HUES48 (cell line): Measurements from ENCODE around the gene UBAP1L.

Source experiments
- H3K27ac ChIP-seq: one replicate; pipeline ENCODE4 v1.7.0; 2013; ENCODE audit warnings: low read depth, low read length, inconsistent platforms
- H3K27me3 ChIP-seq: 2 replicates; pipeline ENCODE4 v1.6.1; 2013; ENCODE audit warnings: mild to moderate bottlenecking, low read length; ENCODE audit not compliant: control insufficient read depth, insufficient read depth
- H3K36me3 ChIP-seq: 2 replicates; pipeline ENCODE4 v1.6.1; 2013; ENCODE audit warnings: low read length; ENCODE audit not compliant: control insufficient read depth, insufficient read depth
- H3K4me1 ChIP-seq: 2 replicates; pipeline ENCODE4 v1.6.1; 2013; ENCODE audit warnings: mild to moderate bottlenecking, low read length; ENCODE audit not compliant: control insufficient read depth, insufficient read depth
- H3K4me3 ChIP-seq: 2 replicates; pipeline ENCODE4 v1.5.1; 2013; ENCODE audit warnings: mild to moderate bottlenecking, low read depth, low read length
- H3K9ac ChIP-seq: 2 replicates; pipeline ENCODE4 v1.6.1; 2013; ENCODE audit warnings: mild to moderate bottlenecking, low read depth, low read length, moderate library complexity
- H3K9me3 ChIP-seq: 2 replicates; pipeline ENCODE4 v1.6.1; 2013; ENCODE audit warnings: low read length; ENCODE audit not compliant: control insufficient read depth, insufficient read depth

Gene UBAP1L

DNA sequence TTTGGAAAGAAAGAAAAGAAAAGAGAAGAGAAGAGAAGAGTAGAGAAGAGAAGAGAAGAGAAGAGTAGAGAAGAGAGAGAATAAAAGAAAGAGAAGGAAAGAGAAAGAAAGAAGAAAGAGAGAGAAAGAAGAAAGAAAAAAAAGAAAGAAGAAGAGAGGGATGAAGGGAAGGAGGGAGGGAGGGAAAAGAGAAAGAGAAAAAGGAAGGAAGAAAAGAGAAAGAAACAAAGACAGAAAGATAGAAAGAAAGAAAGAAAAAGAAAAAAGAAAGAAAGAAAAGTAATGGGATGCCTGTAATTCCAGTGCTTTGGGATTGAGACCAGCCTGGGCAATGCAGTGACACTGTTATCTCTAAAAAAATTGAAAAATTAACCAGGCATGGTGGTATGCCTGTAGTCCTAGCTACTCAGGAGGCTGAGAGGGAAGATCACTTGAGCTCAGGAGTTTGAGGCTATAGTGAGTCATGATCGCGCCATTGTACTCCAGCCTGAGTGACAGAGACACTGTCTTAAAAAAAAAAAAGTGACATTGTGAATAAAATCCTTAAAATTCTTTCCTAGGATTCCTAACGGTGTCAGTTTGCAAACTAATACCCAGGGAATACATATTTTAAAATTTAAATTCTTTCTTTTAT is 48.9 kb downstream of the UBAP1L start:
- H3K27me3 ChIP-seq = peaks cover 5% of the 10 kb centered on the region; the same call in 1 of the 2 replicates
- H3K36me3 ChIP-seq = no peaks in the 10 kb centered on the region
- peaks cover 19% of the 10 kb centered on the region for H3K4me1 ChIP-seq
- H3K27ac ChIP-seq = peak overlapping the region; percentile 86
- no peak overlapping the region for H3K4me3 ChIP-seq
- no peak overlapping the region for H3K9ac ChIP-seq
- no peaks in the 10 kb centered on the region for H3K9me3 ChIP-seq

DNA sequence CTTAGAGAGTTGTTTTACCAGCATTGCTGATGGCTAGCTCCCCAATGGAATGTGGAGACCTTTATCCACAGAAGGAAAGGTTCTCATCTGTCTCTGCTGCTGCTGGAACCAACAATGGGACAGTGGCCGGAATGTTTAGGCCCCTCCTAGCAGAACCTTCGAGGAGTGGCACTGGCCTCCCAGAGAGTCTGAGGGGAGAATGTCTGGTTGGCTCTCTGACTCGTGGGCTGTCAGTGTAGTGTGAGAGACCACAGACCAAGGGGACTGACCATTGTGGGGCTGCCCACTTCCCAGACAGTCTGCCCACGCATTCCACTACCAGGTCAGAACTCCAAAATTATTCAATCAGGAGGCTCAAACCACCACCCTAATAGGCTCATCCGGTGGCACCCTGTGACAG is 52.3 kb downstream of the UBAP1L start:
- Histone ChIP-seq H3K4me3 (no peak overlapping the region), H3K36me3 (no peaks in the 10 kb centered on the region; the same call in 1 of the 2 replicates), H3K27ac (no peak overlapping the region), H3K27me3 (peaks cover 5% of the 10 kb centered on the region; the same call in 1 of the 2 replicates), H3K9me3 (no peaks in the 10 kb centered on the region), H3K9ac (no peak overlapping the region), H3K4me1 (peaks cover 15% of the 10 kb centered on the region)

DNA sequence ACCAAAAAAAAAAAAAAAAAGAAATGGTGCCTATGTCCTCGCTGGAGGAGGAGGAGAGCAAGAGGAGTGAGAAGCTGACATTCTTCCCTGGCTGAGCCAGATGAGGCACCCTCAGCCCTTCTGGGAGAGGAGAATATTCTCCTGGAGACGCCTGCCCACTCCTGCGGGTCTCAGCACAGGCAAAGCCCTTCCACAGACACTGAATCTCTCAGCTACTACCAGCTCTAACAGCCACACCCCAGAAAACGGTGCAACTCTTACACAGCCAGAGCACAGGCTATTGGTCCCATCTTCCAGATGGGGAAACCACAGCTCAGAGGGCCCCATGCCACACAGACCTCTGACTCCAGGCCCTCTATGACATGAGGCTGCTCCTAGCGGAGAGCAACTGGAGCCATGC is 52.9 kb downstream of the UBAP1L start:
- H3K36me3 ChIP-seq = no peaks in the 10 kb centered on the region; the same call in none of the 2 replicates
- H3K4me3 ChIP-seq = no peak overlapping the region
- H3K9me3 ChIP-seq = no peaks in the 10 kb centered on the region
- H3K27ac ChIP-seq = no peak overlapping the region
- no peak overlapping the region for H3K9ac ChIP-seq
- no peaks in the 10 kb centered on the region for H3K27me3 ChIP-seq
- H3K4me1 ChIP-seq = peaks cover 11% of the 10 kb centered on the region

DNA sequence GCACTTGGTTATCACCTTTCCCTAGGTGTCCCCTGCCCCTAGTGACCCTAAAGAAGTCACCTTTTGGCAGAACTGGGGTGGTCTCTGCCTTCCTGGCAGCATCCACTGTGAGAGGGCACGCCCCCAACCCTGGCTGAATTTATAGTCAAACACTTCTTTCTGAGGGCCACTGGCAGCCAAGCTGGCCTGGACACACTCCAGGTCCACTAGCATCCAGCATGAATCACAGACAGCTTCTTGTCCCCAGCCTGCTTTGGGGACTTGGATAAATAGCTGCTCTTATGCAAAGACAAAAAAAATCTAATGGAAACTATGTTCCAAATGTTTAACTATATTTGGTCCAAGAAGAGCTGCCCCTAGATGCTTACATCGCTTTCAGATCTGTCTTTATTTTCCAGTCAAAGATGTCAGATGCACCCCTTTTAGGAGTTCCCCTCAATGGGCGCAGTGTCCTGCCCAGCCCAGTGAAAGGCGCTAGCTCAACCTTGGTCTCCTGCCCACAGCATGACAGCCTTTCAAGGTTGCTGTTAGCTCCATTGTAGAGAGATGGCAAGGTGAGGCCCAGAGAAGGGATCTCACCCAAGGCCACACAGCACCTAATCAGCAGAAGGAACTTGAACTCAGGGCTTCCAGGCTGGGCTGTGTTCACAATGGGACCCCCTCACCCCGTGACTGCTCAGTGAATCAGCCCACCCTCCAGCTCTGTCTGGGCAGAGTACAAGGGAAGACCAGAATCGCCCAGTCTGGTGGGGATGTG is 54.2 kb downstream of the UBAP1L start:
- Histone ChIP-seq H3K27me3 (no peaks in the 10 kb centered on the region), H3K36me3 (no peaks in the 10 kb centered on the region; the same call in none of the 2 replicates), H3K4me3 (no peak overlapping the region), H3K9ac (no peak overlapping the region), H3K27ac (no peak overlapping the region), H3K9me3 (no peaks in the 10 kb centered on the region), H3K4me1 (no peaks in the 10 kb centered on the region)

DNA sequence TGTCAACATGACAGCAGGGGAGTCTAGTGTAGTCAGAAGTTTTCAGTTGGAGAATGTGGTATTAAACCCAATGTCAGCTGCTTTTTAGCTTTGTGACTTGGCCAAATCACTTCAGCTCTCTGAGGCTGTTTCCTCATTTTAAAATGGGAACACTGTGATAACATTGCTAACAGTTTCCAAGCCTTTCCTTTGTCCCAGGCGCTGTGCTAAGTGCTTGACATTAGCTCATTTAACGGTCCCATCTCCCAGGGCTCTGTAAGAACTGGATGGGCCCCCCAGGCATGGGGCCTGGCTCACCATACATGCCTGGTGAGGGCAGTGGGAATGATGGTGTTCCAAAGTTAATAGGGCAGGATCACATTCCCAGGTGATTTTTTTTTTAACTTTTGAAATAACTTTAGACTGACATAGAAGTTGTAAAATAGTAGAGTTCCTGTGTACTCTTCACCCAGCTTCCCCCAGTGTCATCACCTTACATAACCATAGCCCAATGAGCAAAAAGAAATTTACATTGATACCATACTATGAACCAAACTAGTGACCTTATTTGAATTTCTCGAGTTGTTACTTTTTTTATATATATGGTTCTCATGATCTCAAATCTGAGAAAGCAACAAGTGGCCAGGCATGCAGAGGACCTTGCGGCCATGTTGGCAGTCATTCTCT is 54.9 kb downstream of the UBAP1L start:
- Histone ChIP-seq H3K4me3 (no peak overlapping the region), H3K27ac (no peak overlapping the region), H3K4me1 (no peaks in the 10 kb centered on the region)

DNA sequence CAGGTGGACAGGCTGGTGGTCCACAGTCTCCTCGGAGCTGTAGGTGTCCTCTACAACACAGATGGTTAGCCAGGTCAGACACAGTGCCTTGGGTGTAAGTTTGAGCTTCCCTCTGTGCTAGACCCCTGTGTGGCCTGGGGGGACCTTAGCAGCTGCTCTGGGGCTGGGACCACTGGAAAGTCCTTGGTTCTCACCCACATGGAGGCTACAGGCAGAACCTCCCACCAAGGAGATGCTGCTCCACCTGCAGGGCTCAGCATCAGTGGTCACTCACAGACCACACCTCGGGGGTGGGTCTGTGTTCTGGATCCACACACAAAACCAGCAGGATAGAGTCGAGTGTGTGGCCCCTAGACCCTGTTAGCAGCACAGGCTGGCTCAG is 55.6 kb downstream of the UBAP1L start:
- Histone ChIP-seq H3K4me1 (no peaks in the 10 kb centered on the region), H3K36me3 (no peaks in the 10 kb centered on the region; the same call in none of the 2 replicates), H3K9ac (no peak overlapping the region), H3K4me3 (no peak overlapping the region), H3K27me3 (no peaks in the 10 kb centered on the region), H3K27ac (no peak overlapping the region), H3K9me3 (no peaks in the 10 kb centered on the region)

More for the DNA sequence above, 54.9 kb downstream of the UBAP1L start:
- no peak overlapping the region for H3K9ac ChIP-seq
- H3K36me3 ChIP-seq = no peaks in the 10 kb centered on the region; the same call in none of the 2 replicates
- no peaks in the 10 kb centered on the region for H3K27me3 ChIP-seq
- no peaks in the 10 kb centered on the region for H3K9me3 ChIP-seq

DNA sequence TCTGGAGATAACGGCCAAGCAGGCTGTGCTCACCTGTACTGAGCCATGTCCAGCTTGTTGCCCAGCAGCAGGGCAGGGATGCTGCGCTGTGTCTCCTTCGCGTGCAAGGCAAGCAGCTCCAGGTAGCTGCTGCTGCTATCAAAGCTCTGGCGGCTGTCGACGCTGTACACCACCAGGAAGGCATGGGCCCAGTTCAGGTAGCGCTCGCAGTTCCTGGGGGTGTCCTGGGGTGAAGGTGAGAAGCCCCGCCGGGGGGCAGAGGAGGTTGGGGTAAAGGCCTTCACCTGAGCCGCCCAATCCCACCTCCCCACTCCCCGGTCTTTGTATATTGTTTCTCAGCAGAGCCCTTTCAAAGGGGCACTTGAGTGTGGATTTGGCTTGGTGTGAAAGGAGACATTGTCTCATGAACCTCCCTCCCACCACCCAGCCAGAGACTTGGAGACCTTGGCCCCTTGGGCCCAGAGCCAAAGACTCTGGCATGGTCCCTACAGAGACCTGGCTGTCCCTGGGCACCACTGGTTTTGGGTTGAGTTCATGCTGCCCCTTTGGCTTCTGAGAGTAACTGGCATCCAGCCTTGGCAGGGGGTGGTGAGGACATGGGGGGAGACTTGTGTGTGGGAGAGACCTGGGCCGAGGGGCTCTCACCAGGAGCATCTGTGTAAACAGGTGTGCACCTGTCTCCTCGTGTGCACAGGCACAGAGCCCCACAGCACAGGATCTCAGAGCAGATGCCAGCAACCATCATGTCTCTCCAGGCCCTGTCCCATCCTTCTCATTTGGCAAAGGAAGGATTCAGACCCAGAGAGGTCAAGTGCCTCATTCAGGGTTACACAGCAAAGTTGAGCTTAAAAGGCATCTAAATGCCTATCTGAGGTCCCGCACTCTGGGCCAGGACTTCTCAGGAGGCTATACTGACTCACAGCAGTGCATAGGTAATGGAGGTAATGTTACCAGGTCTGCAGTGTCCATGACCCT is 56.3 kb downstream of the UBAP1L start:
- Histone ChIP-seq H3K27me3 (no peaks in the 10 kb centered on the region), H3K9ac (no peak overlapping the region), H3K36me3 (no peaks in the 10 kb centered on the region; the same call in none of the 2 replicates), H3K9me3 (no peaks in the 10 kb centered on the region), H3K4me3 (no peak overlapping the region), H3K27ac (no peak overlapping the region), H3K4me1 (no peaks in the 10 kb centered on the region)

DNA sequence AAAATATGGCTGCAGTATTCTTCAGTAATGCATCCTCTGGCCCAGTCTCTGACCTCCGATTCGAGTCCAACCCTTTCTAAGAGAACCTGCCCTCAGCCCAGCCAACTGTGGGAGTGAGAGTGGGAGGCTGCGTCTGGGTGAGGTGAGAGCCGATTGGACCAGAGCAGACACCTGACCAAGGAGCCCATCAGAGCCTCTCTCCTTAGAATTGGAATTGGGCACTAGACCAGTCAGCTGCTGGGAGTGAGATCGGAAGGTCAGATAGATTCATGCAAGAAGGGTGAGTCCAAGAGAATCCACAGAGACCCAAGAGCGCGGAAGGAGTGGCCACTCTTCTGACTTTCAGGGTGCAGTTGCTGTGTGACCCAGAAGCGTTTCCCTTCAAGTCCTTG is 57.5 kb downstream of the UBAP1L start:
- no peak overlapping the region for H3K27ac ChIP-seq
- H3K4me3 ChIP-seq = no peak overlapping the region
- no peaks in the 10 kb centered on the region for H3K4me1 ChIP-seq
- no peak overlapping the region for H3K9ac ChIP-seq
- H3K9me3 ChIP-seq = no peaks in the 10 kb centered on the region
- H3K27me3 ChIP-seq = no peaks in the 10 kb centered on the region
- no peaks in the 10 kb centered on the region; the same call in none of the 2 replicates for H3K36me3 ChIP-seq

DNA sequence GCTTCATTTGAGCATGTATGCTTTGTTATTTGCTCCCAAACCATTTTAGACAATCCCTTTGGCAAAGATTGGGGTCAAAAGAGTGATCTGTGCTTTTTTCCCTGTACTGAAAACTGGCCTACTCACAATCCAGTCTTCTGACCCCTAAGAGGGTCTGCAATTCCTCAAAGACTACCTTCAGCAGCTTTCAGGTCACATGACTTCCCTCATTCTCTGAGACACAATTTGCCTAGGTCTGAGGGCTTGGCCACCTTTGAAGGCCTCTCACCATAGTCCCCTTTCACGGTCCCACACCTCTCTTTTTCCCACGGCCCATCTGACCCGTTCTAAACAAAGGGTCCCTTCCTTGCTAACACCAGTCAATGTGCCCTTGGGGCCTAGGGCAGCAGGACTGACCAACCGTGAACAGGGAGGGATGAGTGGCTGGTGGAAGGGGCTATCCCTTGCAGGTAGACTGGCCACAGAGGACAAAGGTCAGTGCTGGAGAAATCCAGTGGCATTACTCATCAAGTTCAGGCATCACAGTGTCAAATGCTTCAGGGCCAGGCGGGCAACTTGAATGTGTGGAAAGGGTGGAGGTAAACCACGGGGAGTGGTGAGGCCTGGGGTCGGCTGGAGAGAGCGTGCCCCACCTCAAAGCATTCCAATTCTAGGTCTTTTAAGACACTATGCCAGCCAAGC is 58.0 kb downstream of the UBAP1L start:
- H3K27me3 ChIP-seq = no peaks in the 10 kb centered on the region
- no peak overlapping the region for H3K4me3 ChIP-seq
- H3K9me3 ChIP-seq = no peaks in the 10 kb centered on the region
- H3K36me3 ChIP-seq = no peaks in the 10 kb centered on the region; the same call in none of the 2 replicates
- no peaks in the 10 kb centered on the region for H3K4me1 ChIP-seq
- no peak overlapping the region for H3K9ac ChIP-seq
- H3K27ac ChIP-seq = no peak overlapping the region

DNA sequence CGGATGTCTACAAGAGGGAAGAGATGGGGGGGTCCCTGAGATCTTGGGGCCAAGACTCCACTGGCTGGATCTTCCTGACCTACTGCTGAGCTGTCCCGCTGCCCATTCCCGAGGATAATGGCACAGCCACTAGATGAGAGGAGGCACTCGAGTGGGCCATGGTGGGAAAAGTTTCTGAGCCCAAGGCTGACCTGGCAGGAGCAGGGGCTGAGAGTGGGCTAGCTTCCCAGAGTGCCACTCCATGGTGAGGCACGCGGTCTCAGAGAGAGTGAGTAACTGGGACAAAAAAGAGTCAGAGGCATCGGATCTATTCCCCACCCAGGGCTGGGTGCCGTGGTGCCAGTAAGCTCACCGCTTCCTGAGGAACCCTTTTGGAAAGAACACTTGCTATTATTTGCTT is 58.9 kb downstream of the UBAP1L start:
- Histone ChIP-seq H3K9ac (no peak overlapping the region), H3K27ac (no peak overlapping the region), H3K36me3 (no peaks in the 10 kb centered on the region; the same call in none of the 2 replicates), H3K4me1 (no peaks in the 10 kb centered on the region), H3K27me3 (no peaks in the 10 kb centered on the region), H3K4me3 (no peak overlapping the region), H3K9me3 (no peaks in the 10 kb centered on the region)
